ENCODE results near the gene SSH3. TPM values are rescaled to one million over a fixed set of nuclear protein-coding genes. Genes with fewer than 3 reads are reported as not detected.

Gene SSH3
- total RNA-seq, 1 donor from 2014 or later = 5.1 TPM

- DNase-seq = no peak
- H3K36me3 Mint-ChIP-seq (ENCODE audit: low read depth) = peaks cover 8% of the 10 kb centered on the region
- no peak for ATAC-seq (ENCODE audit: low read depth)
- intact Hi-C loops (cut with micrococcal nuclease) = no loop called here
- no peak overlapping the region for H3K27ac Mint-ChIP-seq
- ChIA-PET POLR2A (interaction anchor here (1.1 kb wide), 1 partner anchor 14 kb away, joined by 4 read pairs; no protein-coding TSS in a partner anchor), CTCF (interaction anchor here (0.8 to 1.0 kb wide), 2 partner anchors 10 to 43 kb away, joined by 3 read pairs; no protein-coding TSS in a partner anchor)
- no peak for TF ChIP-seq CTCF (IDR thresholded peaks at IDR 0.05)
- no peak overlapping the region for H3K4me3 Mint-ChIP-seq
- no peaks in the 10 kb centered on the region for H3K27me3 Mint-ChIP-seq
- no peaks in the 10 kb centered on the region for H3K9me3 Mint-ChIP-seq
- peaks cover 2% of the 10 kb centered on the region for H3K4me1 Mint-ChIP-seq
Measured at GRCh38 chr11:67306769-67307544, 3.6 kb downstream of the SSH3 start.

GRCh38 chr11:67307545-67308001 is 4.2 kb downstream of the SSH3 start:
- H3K36me3 Mint-ChIP-seq (ENCODE audit: low read depth) = peaks cover 2% of the 10 kb centered on the region
- no peak overlapping the region for H3K27ac Mint-ChIP-seq
- intact Hi-C loops (cut with micrococcal nuclease) = no loop called here
- no peak for TF ChIP-seq CTCF (IDR thresholded peaks at IDR 0.05)
- POLR2A ChIA-PET = no interaction called here
- no peak for DNase-seq
- H3K4me3 Mint-ChIP-seq = no peak overlapping the region
- H3K27me3 Mint-ChIP-seq = no peaks in the 10 kb centered on the region
- no peak for ATAC-seq (ENCODE audit: low read depth)
- peaks cover 5% of the 10 kb centered on the region for H3K4me1 Mint-ChIP-seq
- CTCF ChIA-PET = interaction anchor here (1.0 kb wide), 1 partner anchor 10 kb away, joined by 3 read pairs; no protein-coding TSS in a partner anchor
- no peaks in the 10 kb centered on the region for H3K9me3 Mint-ChIP-seq

GRCh38 chr11:67308031-67308866 is 4.9 kb downstream of the SSH3 start:
- POLR2A ChIA-PET = interaction anchor here (1.1 kb wide), 1 partner anchor 40 kb away, joined by 3 read pairs; no protein-coding TSS in a partner anchor
- H3K4me3 Mint-ChIP-seq = no peak overlapping the region
- no peak overlapping the region for H3K27ac Mint-ChIP-seq
- no peaks in the 10 kb centered on the region for H3K36me3 Mint-ChIP-seq (ENCODE audit: low read depth)
- peaks cover 12% of the 10 kb centered on the region for H3K4me1 Mint-ChIP-seq
- CTCF ChIA-PET = interaction anchor here (1.0 kb wide), 1 partner anchor 9 kb away, joined by 3 read pairs; no protein-coding TSS in a partner anchor
- TF ChIP-seq CTCF (IDR thresholded peaks at IDR 0.05) = no peak
- DNase-seq (no peak), ATAC-seq (ENCODE audit: low read depth) (no peak)
- H3K9me3 Mint-ChIP-seq = no peaks in the 10 kb centered on the region
- intact Hi-C loops (cut with micrococcal nuclease) = no loop called here
- no peaks in the 10 kb centered on the region for H3K27me3 Mint-ChIP-seq

- Mint-ChIP-seq H3K27ac (no peak overlapping the region), H3K4me3 (no peak overlapping the region), H3K4me1 (peaks cover 13% of the 10 kb centered on the region), H3K9me3 (no peaks in the 10 kb centered on the region), H3K36me3 (ENCODE audit: low read depth) (no peaks in the 10 kb centered on the region), H3K27me3 (no peaks in the 10 kb centered on the region)
- ChIA-PET POLR2A (interaction anchor here (1.1 kb wide), 1 partner anchor 41 kb away, joined by 3 read pairs; no protein-coding TSS in a partner anchor), CTCF (interaction anchor here (1.8 kb wide), 1 partner anchor 21 kb away, joined by 4 read pairs; the partner anchor contains the start of gene ANKRD13D)
- DNase-seq = no peak
- no peak for ATAC-seq (ENCODE audit: low read depth)
- TF ChIP-seq CTCF (IDR thresholded peaks at IDR 0.05) = no peak
- intact Hi-C loops (cut with micrococcal nuclease) = no loop called here
Measured at GRCh38 chr11:67309166-67309565, 5.8 kb downstream of the SSH3 start.

Data from activated B cell treated with CpG ODN at 0.5 μM for 24 hours (primary cell).